GM23248 (cell line): ENCODE data around the gene FN3KRP. TPM values are rescaled to one million over a fixed set of nuclear protein-coding genes. Genes with fewer than 3 reads are reported as not detected.

Source experiments
- DNase-seq: peaks from one replicate; pipeline ENCODE4 v3.0.0-alpha.2; 2015
- H2AFZ ChIP-seq: fragments of 200-600 bp; sonication (generic); 2 replicates; pipeline ENCODE4 v1.6.1; 2016; ENCODE audit warnings: antibody characterized with exemption
- H3F3A ChIP-seq: fragments of 200-600 bp; sonication (generic); 2 replicates; pipeline ENCODE4 v1.6.1; 2016; ENCODE audit warnings: mild to moderate bottlenecking, antibody characterized with exemption, mixed run types; ENCODE audit not compliant: insufficient read depth
- H3K27ac ChIP-seq: fragments of 200-600 bp; sonication (generic); 2 replicates; pipeline ENCODE4 v1.5.1; 2016; ENCODE audit warnings: mild to moderate bottlenecking
- H3K27me3 ChIP-seq: fragments of 200-600 bp; sonication (generic); replicated peaks from 2 replicates; pipeline ENCODE4 v1.6.1; 2016; ENCODE audit warnings: mild to moderate bottlenecking; ENCODE audit not compliant: insufficient read depth
- H3K36me3 ChIP-seq: fragments of 200-600 bp; sonication (generic); 2 replicates; pipeline ENCODE4 v1.6.1; 2016; ENCODE audit warnings: low read depth, mild to moderate bottlenecking
- H3K4me1 ChIP-seq: fragments of 200-600 bp; sonication (generic); 2 replicates; pipeline ENCODE4 v1.6.1; 2016; ENCODE audit warnings: mild to moderate bottlenecking; ENCODE audit not compliant: insufficient read depth
- H3K4me2 ChIP-seq: fragments of 200-600 bp; sonication (generic); one replicate; pipeline ENCODE4 v1.6.1; 2016; ENCODE audit warnings: mild to moderate bottlenecking; ENCODE audit not compliant: unreplicated experiment
- H3K4me3 ChIP-seq: fragments of 200-600 bp; sonication (generic); 2 replicates; pipeline ENCODE4 v1.5.1; 2016; ENCODE audit warnings: mild to moderate bottlenecking
- H3K79me2 ChIP-seq: fragments of 200-600 bp; sonication (generic); 2 replicates; pipeline ENCODE4 v1.6.1; 2016; ENCODE audit warnings: mild to moderate bottlenecking; ENCODE audit not compliant: insufficient read depth
- H3K9ac ChIP-seq: fragments of 200-600 bp; sonication (generic); 2 replicates; pipeline ENCODE4 v1.6.1; 2016; ENCODE audit warnings: mild to moderate bottlenecking
- H3K9me2 ChIP-seq: fragments of 200-600 bp; sonication (generic); 2 replicates; pipeline ENCODE4 v1.6.1; 2016; ENCODE audit warnings: mixed run types, mild to moderate bottlenecking, moderate library complexity; ENCODE audit not compliant: insufficient read depth
- H3K9me3 ChIP-seq: fragments of 200-600 bp; sonication (generic); one replicate; pipeline ENCODE4 v1.6.1; 2017; ENCODE audit warnings: low read depth
- H4K20me1 ChIP-seq: fragments of 200-600 bp; sonication (generic); 2 replicates; pipeline ENCODE4 v1.6.0; 2016; ENCODE audit not compliant: insufficient read depth
- EZH2 ChIP-seq: fragments of 200-600 bp; sonication (generic); IDR thresholded peaks from 2 replicates; pipeline ENCODE4 v1.6.1; 2018; ENCODE audit warnings: antibody characterized with exemption, mild to moderate bottlenecking; ENCODE audit not compliant: insufficient read depth, poor library complexity, severe bottlenecking
- EZH2phosphoT487 ChIP-seq: fragments of 200-600 bp; sonication (generic); IDR thresholded peaks from 2 replicates; pipeline ENCODE4 v1.6.1; 2018; ENCODE audit warnings: antibody characterized with exemption, moderate library complexity, mild to moderate bottlenecking, low read depth; ENCODE audit not compliant: insufficient read depth
- WGBS, 2 experiments: methylation state at CpG; one replicate each; pipeline ENCODE4 v1.1.6; 2015 to 2017; ENCODE audit warnings: low lambda C conversion rate in 2 of 2, low coverage in 1 of 2; ENCODE audit errors: missing lambda C conversion rate in 2 of 2; 5-methylcytosine and 5-hydroxymethylcytosine counted together
- in situ Hi-C: fragments of 300-500 bp; cut with MboI; formaldehyde crosslinking; loops from 2 replicates; pipeline ENCODE4 v1.15.0; 2020
- polyA plus RNA-seq: library from polyadenylated mRNA; unstranded; fragments of >200 nt; fragmentation: Nextera tagmentation; extraction: Ambion mirVana; gene quantifications from 2 replicates; pipeline ENCODE4 v1.2.1, GENCODE V29; 2016
- total RNA-seq: library from RNA; depleted of rRNA; stranded (reverse); fragments of >200 nt; shearing (Covaris generic); gene quantifications from 2 replicates; pipeline ENCODE4 v1.2.3, GENCODE V29; 2014

Gene FN3KRP
- total and polyA plus RNA-seq, 2 experiments from 2014 or later, result 33.8 to 45.2 TPM

GRCh38 chr17:82722341-82723013 lies 6.0 kb downstream of the FN3KRP start:
- Histone ChIP-seq H3K27me3 (no peaks in the 10 kb centered on the region), H3F3A (no peaks in the 10 kb centered on the region), H3K4me2 (no peak overlapping the region), H4K20me1 (no peaks in the 10 kb centered on the region), H3K27ac (no peak overlapping the region), H3K9ac (no peak overlapping the region), H3K79me2 (peaks cover 9% of the 10 kb centered on the region), H3K36me3 (no peaks in the 10 kb centered on the region; the same call in 1 of the 2 replicates), H3K4me3 (no peak overlapping the region), H3K4me1 (no peaks in the 10 kb centered on the region), H3K9me2 (no peaks in the 10 kb centered on the region), H2AFZ (no peak overlapping the region), H3K9me3 (no peaks in the 10 kb centered on the region)
- 97% methylated on average over 17 to 19 of the region's 19 CpGs for WGBS, 2 experiments
- in situ Hi-C loops, result no loop called here
- no peak for DNase-seq
- TF ChIP-seq EZH2, result no peak
- no peak for TF ChIP-seq EZH2phosphoT487

- Histone ChIP-seq H3K79me2 (peaks cover 3% of the 10 kb centered on the region), H3F3A (no peaks in the 10 kb centered on the region), H3K9ac (no peak overlapping the region), H3K9me2 (no peaks in the 10 kb centered on the region), H3K4me1 (no peaks in the 10 kb centered on the region), H4K20me1 (no peaks in the 10 kb centered on the region), H2AFZ (no peak overlapping the region), H3K36me3 (no peaks in the 10 kb centered on the region; the same call in 1 of the 2 replicates), H3K27ac (no peak overlapping the region), H3K9me3 (no peaks in the 10 kb centered on the region), H3K27me3 (no peaks in the 10 kb centered on the region), H3K4me3 (no peak overlapping the region), H3K4me2 (no peak overlapping the region)
- in situ Hi-C loops, result no loop called here
- WGBS, 2 experiments, result 86 to 88% methylated on average over 25 to 26 of the region's 26 CpGs
- DNase-seq, result no peak
- no peak for TF ChIP-seq EZH2phosphoT487
- no peak for TF ChIP-seq EZH2
Measured at GRCh38 chr17:82723169-82723807, 6.8 kb downstream of the FN3KRP start.

- in situ Hi-C loops, result no loop called here
- TF ChIP-seq EZH2, result no peak
- no peak for TF ChIP-seq EZH2phosphoT487
- no peaks in the 10 kb centered on the region for H3K27me3 ChIP-seq
- H3K9me2 ChIP-seq, result no peaks in the 10 kb centered on the region
- DNase-seq, result no peak
- H3K9ac ChIP-seq, result no peak overlapping the region
- no peak overlapping the region for H3K4me2 ChIP-seq
- H3K4me3 ChIP-seq, result no peak overlapping the region
- H3K36me3 ChIP-seq, result no peaks in the 10 kb centered on the region; the same call in 1 of the 2 replicates
- 94 to 98% methylated on average over 10 of the region's 10 CpGs for WGBS, 2 experiments
- no peaks in the 10 kb centered on the region for H3F3A ChIP-seq
- no peaks in the 10 kb centered on the region for H3K9me3 ChIP-seq
- no peaks in the 10 kb centered on the region for H4K20me1 ChIP-seq
- H3K4me1 ChIP-seq, result no peaks in the 10 kb centered on the region
- no peak overlapping the region for H3K27ac ChIP-seq
- H2AFZ ChIP-seq, result no peak overlapping the region
- no peaks in the 10 kb centered on the region for H3K79me2 ChIP-seq
Measured at GRCh38 chr17:82726427-82726826, 9.9 kb downstream of the FN3KRP start.

- no peaks in the 10 kb centered on the region for H3K9me2 ChIP-seq
- no peaks in the 10 kb centered on the region for H3K9me3 ChIP-seq
- in situ Hi-C loops, result no loop called here
- H3K36me3 ChIP-seq, result no peaks in the 10 kb centered on the region; the same call in 1 of the 2 replicates
- H3K4me1 ChIP-seq, result no peaks in the 10 kb centered on the region
- no peaks in the 10 kb centered on the region for H3K79me2 ChIP-seq
- no peak overlapping the region for H3K9ac ChIP-seq
- no peak overlapping the region for H3K4me2 ChIP-seq
- DNase-seq, result no peak
- 89 to 91% methylated on average over 34 to 47 of the region's 48 CpGs for WGBS, 2 experiments
- no peak overlapping the region for H3K4me3 ChIP-seq
- H3F3A ChIP-seq, result no peaks in the 10 kb centered on the region
- no peak overlapping the region for H2AFZ ChIP-seq
- H3K27me3 ChIP-seq, result no peaks in the 10 kb centered on the region
- H4K20me1 ChIP-seq, result no peaks in the 10 kb centered on the region
- H3K27ac ChIP-seq, result no peak overlapping the region
- TF ChIP-seq EZH2 (no peak), EZH2phosphoT487 (no peak)
Measured at GRCh38 chr17:82729479-82730260, 13.2 kb downstream of the FN3KRP start.
